ENCODE data around the gene NDUFA6. TPM values are rescaled to one million over a fixed set of nuclear protein-coding genes. Genes with fewer than 3 reads are reported as not detected.

The NDUFA6 gene
- total RNA-seq, 1 donor from 2014 or later: 46.2 TPM

DNA sequence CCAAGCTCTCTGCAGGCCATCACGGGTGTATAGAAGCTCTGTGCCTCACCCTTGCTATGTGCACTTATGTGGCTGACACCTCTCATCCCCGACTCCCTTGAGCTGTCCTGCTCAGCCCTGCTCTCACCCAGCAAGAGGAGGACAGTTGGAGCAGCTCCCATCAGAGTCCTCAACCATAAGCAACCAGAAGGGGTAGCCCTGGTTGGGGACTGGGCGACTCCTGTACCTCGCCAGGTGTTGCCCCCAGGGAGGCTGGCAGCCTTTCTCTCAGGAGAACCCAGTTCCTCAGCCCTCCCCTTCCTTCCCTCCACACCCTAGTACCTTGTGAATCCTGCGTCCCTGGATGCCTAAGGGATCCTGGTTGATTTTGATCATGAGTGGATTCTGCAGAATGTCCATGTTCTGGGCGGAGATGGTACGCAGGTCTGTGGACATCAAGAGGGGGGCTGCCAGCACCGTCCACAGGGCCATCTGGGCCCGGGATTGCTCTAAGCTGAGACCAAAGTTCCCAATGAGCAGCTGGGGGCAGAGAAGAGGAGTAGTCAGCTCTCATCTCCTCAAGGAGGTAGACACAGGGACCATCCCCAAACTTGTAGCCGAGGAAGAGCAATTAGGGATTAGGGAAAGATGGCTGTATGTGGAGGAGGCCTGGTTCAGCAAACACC lies 27.9 kb downstream of the NDUFA6 start:
- H3K4me3 ChIP-seq: no peak overlapping the region
- TF ChIP-seq, protein P1, sequence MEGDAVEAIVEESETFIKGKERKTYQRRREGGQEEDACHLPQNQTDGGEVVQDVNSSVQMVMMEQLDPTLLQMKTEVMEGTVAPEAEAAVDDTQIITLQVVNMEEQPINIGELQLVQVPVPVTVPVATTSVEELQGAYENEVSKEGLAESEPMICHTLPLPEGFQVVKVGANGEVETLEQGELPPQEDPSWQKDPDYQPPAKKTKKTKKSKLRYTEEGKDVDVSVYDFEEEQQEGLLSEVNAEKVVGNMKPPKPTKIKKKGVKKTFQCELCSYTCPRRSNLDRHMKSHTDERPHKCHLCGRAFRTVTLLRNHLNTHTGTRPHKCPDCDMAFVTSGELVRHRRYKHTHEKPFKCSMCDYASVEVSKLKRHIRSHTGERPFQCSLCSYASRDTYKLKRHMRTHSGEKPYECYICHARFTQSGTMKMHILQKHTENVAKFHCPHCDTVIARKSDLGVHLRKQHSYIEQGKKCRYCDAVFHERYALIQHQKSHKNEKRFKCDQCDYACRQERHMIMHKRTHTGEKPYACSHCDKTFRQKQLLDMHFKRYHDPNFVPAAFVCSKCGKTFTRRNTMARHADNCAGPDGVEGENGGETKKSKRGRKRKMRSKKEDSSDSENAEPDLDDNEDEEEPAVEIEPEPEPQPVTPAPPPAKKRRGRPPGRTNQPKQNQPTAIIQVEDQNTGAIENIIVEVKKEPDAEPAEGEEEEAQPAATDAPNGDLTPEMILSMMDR (IDR thresholded peaks at IDR 0.05): no peak
- ATAC-seq (no peak), DNase-seq (no peak)
- peaks cover 60% of the 10 kb centered on the region for H3K36me3 ChIP-seq
- no peak overlapping the region for H3K27ac ChIP-seq
- H3K4me1 ChIP-seq: no peaks in the 10 kb centered on the region
- no peaks in the 10 kb centered on the region for H3K27me3 ChIP-seq
- intact Hi-C loops (cut with DNase I): no loop called here
- no peaks in the 10 kb centered on the region for H3K9me3 ChIP-seq

DNA sequence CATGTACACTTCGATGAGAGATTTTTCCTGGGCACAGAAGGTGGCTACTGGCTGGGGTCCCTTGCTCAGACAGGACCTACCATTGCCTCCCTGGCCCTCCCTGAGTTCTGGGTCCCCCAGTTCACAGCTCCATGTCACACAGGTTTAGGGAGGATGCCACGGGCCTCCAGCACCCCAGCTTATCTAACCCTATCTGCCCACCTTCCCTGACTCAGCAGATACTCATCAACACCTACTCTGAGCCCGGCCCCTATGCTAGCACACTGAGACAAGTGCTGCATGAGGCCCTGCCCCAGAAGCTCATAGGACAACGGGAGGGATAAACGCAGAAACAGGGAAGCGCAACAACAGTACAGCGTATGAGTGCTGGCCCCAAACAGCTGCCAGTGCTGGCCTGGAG lies 29.5 kb downstream of the NDUFA6 start:
- DNase-seq: no peak
- TF ChIP-seq, protein P1 (IDR thresholded peaks at IDR 0.05): no peak
- no peaks in the 10 kb centered on the region for H3K4me1 ChIP-seq
- H3K36me3 ChIP-seq: peaks cover 47% of the 10 kb centered on the region
- H3K4me3 ChIP-seq: no peak overlapping the region
- no peak overlapping the region for H3K27ac ChIP-seq
- no peak for ATAC-seq
- H3K9me3 ChIP-seq: peaks cover 11% of the 10 kb centered on the region
- H3K27me3 ChIP-seq: no peaks in the 10 kb centered on the region
- intact Hi-C loops (cut with DNase I): no loop called here

DNA sequence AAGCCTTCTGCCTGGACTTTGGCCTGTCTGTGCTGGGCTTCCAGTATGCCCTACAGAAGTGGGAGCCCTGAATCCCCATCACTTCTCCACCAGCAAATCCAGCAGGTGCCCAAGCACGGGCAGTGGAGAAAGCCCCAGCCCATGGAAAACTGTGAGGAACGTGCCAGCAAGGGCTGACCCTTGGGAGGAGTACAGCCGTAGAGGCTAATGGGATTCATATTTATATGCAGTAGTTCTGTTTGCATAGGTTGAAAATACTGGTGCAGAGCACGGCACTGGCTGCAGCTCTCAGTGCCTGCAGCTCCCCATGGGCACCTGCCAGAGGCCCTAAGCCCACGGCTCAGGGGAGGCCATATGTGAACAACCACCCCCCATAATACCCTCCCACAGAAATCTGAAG lies 30.1 kb downstream of the NDUFA6 start:
- H3K36me3 ChIP-seq: peaks cover 42% of the 10 kb centered on the region
- ATAC-seq: no peak
- no peaks in the 10 kb centered on the region for H3K27me3 ChIP-seq
- no peaks in the 10 kb centered on the region for H3K4me1 ChIP-seq
- H3K9me3 ChIP-seq: peaks cover 11% of the 10 kb centered on the region
- intact Hi-C loops (cut with DNase I): no loop called here
- no peak overlapping the region for H3K27ac ChIP-seq
- DNase-seq: no peak
- no peak overlapping the region for H3K4me3 ChIP-seq
- TF ChIP-seq, protein P1 (IDR thresholded peaks at IDR 0.05): no peak

DNA sequence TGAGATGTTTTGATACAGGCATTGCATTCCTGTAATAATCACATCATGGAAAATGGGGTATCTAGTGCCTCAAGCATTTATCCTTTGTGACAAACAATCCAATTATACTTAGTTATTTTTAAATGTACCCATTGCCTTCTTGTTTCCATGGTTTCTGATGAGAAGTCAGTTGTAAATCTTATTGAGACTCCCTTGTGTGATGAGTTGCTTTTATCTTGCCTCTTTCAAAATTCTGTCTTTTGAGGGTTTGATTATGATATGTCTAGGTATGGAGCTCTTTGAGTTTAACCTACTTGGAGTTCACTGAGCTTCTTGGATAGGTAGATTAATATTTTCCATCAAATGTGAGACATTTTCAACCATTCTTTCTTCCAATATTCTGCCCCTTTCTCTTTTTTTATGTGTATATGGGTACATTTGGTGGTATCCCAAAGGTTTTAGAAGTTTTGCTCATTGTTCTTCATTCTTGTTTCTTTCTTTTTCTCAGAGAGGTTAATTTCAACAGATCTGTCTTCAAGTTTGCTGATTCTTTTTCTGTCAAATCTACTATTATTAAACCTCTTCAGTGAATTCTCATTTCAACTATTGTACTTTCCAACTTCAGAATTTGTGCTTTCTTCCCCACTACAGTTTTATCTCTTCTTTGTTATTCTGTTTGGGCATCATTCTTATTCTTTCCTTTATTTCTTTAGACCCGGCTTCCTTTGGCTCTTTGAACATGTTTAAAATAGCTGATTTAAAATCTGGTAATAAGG lies 33.6 kb downstream of the NDUFA6 start:
- intact Hi-C loops (cut with DNase I): no loop called here
- ATAC-seq: no peak
- TF ChIP-seq, protein P1 (IDR thresholded peaks at IDR 0.05): no peak
- DNase-seq: no peak
- Histone ChIP-seq H3K4me3 (no peak overlapping the region), H3K9me3 (peaks cover 11% of the 10 kb centered on the region), H3K27me3 (no peaks in the 10 kb centered on the region), H3K27ac (no peak overlapping the region), H3K36me3 (peaks cover 31% of the 10 kb centered on the region), H3K4me1 (no peaks in the 10 kb centered on the region)

DNA sequence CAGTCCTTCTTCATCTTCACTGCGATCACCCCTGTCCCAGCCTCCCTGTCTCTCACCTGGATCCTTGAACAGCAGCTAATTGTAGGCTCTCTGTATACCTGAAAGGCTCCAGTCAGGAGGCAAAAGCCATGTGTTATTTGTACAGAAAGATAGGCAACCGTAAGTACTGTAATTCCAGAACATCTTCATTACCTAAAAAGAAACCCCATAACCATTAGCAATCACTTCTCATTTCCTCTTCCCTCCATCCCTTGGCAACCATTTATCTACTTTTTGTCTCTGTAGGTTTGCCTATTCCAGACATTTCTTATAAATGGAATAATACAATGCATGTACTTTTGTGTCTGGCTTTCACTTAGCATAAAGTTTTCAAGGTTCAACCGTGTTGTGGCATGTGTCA lies 37.8 kb downstream of the NDUFA6 start:
- TF ChIP-seq, protein P1 (IDR thresholded peaks at IDR 0.05): no peak
- ATAC-seq (no peak), DNase-seq (no peak)
- Histone ChIP-seq H3K4me1 (no peaks in the 10 kb centered on the region), H3K27me3 (no peaks in the 10 kb centered on the region), H3K9me3 (peaks cover 11% of the 10 kb centered on the region), H3K36me3 (no peaks in the 10 kb centered on the region), H3K4me3 (no peak overlapping the region), H3K27ac (no peak overlapping the region)
- intact Hi-C loops (cut with DNase I): no loop called here
